SK-N-SH (cell line): ENCODE measurements around the gene CRIP2. TPM values are rescaled to one million over a fixed set of nuclear protein-coding genes. Genes with fewer than 3 reads are reported as not detected.

ENCODE experiments used
- CTCF ChIA-PET: fragments of 300-600, 350-600 bp; formaldehyde crosslinking; extraction: SDS; loops from one replicate; lab custom pipeline; 2021; lab: Yijun Ruan, JAX
- POLR2A ChIA-PET: fragments of 350-600 bp; sonication (Branson Sonifier 250); formaldehyde crosslinking; extraction: SDS; loops from one replicate; lab custom pipeline; 2020; ENCODE audit warnings: antibody characterized with exemption, inconsistent platforms; lab: Yijun Ruan, JAX
- DNase-seq: peaks from one replicate; pipeline ENCODE4 v3.0.0; 2012
- H2AFZ ChIP-seq: fragments of 200-600 bp; sonication (generic); 2 replicates; pipeline ENCODE4 v1.8.1; 2016; ENCODE audit warnings: antibody characterized with exemption, mild to moderate bottlenecking, low read depth
- H3F3A ChIP-seq: fragments of 200-600 bp; sonication (generic); replicated peaks from 2 replicates; pipeline ENCODE3; 2016; ENCODE audit warnings: antibody characterized with exemption, mild to moderate bottlenecking; ENCODE audit not compliant: insufficient read depth
- H3K27ac ChIP-seq, 2 experiments: fragments of 200-500 bp in 1 of 2; fragments of 200-600 bp in 1 of 2; sonication (Bioruptor generic) in 1 of 2; sonication (generic), shearing (Covaris generic) in 1 of 2; 2 replicates each; pipeline versions ENCODE4 v1.5.1 to v1.6.1; 2014 to 2016; ENCODE audit warnings: low read depth in 2 of 2, inconsistent platforms in 1 of 2, low read length in 1 of 2, mild to moderate bottlenecking in 1 of 2, mixed read lengths in 1 of 2
- H3K27me3 ChIP-seq: fragments of 200-600 bp; sonication (generic), shearing (Covaris generic); 2 replicates; pipeline ENCODE4 v1.6.1; 2016; ENCODE audit warnings: mixed run types; ENCODE audit not compliant: insufficient read depth
- H3K36me3 ChIP-seq, 2 experiments: fragments of 200-500 bp in 1 of 2; fragments of 200-600 bp in 1 of 2; sonication (Bioruptor generic) in 1 of 2; sonication (generic) in 1 of 2; replicated peaks in 1 of 2; 2 replicates each; pipeline versions ENCODE3 to v1.5.1; 2014 to 2016; ENCODE audit warnings: low read length in 1 of 2, mild to moderate bottlenecking in 1 of 2; ENCODE audit not compliant: insufficient read depth in 2 of 2, control insufficient read depth in 1 of 2
- H3K4me1 ChIP-seq, 2 experiments: fragments of 200-500 bp in 1 of 2; fragments of 200-600 bp in 1 of 2; sonication (Bioruptor generic) in 1 of 2; sonication (generic), shearing (Covaris generic) in 1 of 2; 2 replicates each; pipeline versions ENCODE4 v1.5.1 to v1.6.1; 2014 to 2016; ENCODE audit warnings: low read depth in 1 of 2, low read length in 1 of 2, mixed run types in 1 of 2; ENCODE audit not compliant: insufficient read depth in 2 of 2, control insufficient read depth in 1 of 2
- H3K4me2 ChIP-seq: fragments of 200-600 bp; sonication (generic), shearing (Covaris generic); 2 replicates; pipeline ENCODE4 v1.6.1; 2017; ENCODE audit warnings: mixed run types
- H3K4me3 ChIP-seq, 2 experiments: fragments of 200-500 bp in 1 of 2; fragments of 200-600 bp in 1 of 2; sonication (Bioruptor generic) in 1 of 2; sonication (generic), shearing (Covaris generic) in 1 of 2; 2 replicates each; pipeline versions ENCODE4 v1.5.1 to v1.8.1; 2014 to 2016; ENCODE audit warnings: low read depth in 2 of 2, inconsistent platforms in 1 of 2, low read length in 1 of 2, mild to moderate bottlenecking in 1 of 2, mixed read lengths in 1 of 2, moderate library complexity in 1 of 2
- H3K79me2 ChIP-seq: fragments of 200-600 bp; sonication (generic); 2 replicates; pipeline ENCODE4 v1.8.1; 2017; ENCODE audit warnings: mild to moderate bottlenecking; ENCODE audit not compliant: insufficient read depth
- H3K9ac ChIP-seq: fragments of 200-600 bp; sonication (generic); 2 replicates; pipeline ENCODE4 v1.6.1; 2017; ENCODE audit warnings: mixed run types
- H3K9me2 ChIP-seq: fragments of 200-600 bp; sonication (generic); 2 replicates; pipeline ENCODE4 v1.6.1; 2017; ENCODE audit warnings: mixed run types
- H3K9me3 ChIP-seq: fragments of 200-600 bp; sonication (generic); 2 replicates; pipeline ENCODE4 v1.6.1; 2017; ENCODE audit warnings: mixed run types, mild to moderate bottlenecking, moderate library complexity
- H4K20me1 ChIP-seq: fragments of 200-600 bp; sonication (generic); 2 replicates; pipeline ENCODE4 v1.6.1; 2017; ENCODE audit warnings: mild to moderate bottlenecking, mixed run types; ENCODE audit not compliant: insufficient read depth
- CTCF ChIP-seq: fragments of 200-600 bp; sonication (generic); IDR thresholded peaks from 2 replicates; pipeline ENCODE4 v1.6.1; 2017; ENCODE audit warnings: antibody characterized with exemption, mild to moderate bottlenecking, moderate library complexity
- EP300 ChIP-seq, 2 experiments: IDR thresholded peaks; 2 replicates each; pipeline versions ENCODE4 v1.4.0 to v1.6.1; 2012; ENCODE audit warnings: borderline replicate concordance in 1 of 2, low read depth in 1 of 2, low read length in 1 of 2
- EZH2phosphoT487 ChIP-seq: fragments of 200-600 bp; sonication (generic); IDR thresholded peaks from 2 replicates; pipeline ENCODE4 v1.6.1; 2017; ENCODE audit warnings: low read depth, mixed run types, mild to moderate bottlenecking, antibody characterized with exemption, moderate library complexity, borderline replicate concordance
- FOXM1 ChIP-seq: IDR thresholded peaks from 2 replicates; pipeline ENCODE4 v1.4.0; 2012; ENCODE audit warnings: low read depth, mild to moderate bottlenecking
- GABPA ChIP-seq: IDR thresholded peaks from 2 replicates; pipeline ENCODE4 v1.4.0; 2012; ENCODE audit warnings: low read depth, mild to moderate bottlenecking
- MAX ChIP-seq: IDR thresholded peaks from 2 replicates; pipeline ENCODE4 v1.4.0; 2012; ENCODE audit warnings: low read depth
- MEF2A ChIP-seq: IDR thresholded peaks from 2 replicates; pipeline ENCODE4 v1.4.0; 2012; ENCODE audit warnings: low read depth, borderline replicate concordance
- MXI1 ChIP-seq: IDR thresholded peaks from 2 replicates; pipeline ENCODE4 v1.6.1; 2012; ENCODE audit warnings: mild to moderate bottlenecking, low read depth, low read length, improper control_type of control experiment
- RCOR1 ChIP-seq: fragments of 150-350 bp; IDR thresholded peaks from 2 replicates; pipeline ENCODE4 v1.6.1; 2017; ENCODE audit warnings: antibody characterized with exemption, low read length
- SIN3A ChIP-seq: IDR thresholded peaks from 2 replicates; pipeline ENCODE4 v1.6.1; 2012; ENCODE audit warnings: low read depth, mild to moderate bottlenecking, low read length, moderate library complexity, borderline replicate concordance
- SMC3 ChIP-seq: IDR thresholded peaks from 2 replicates; pipeline ENCODE4 v1.6.1; 2012; ENCODE audit warnings: low read depth, low read length, improper control_type of control experiment
- TAF1 ChIP-seq: IDR thresholded peaks from 2 replicates; pipeline ENCODE4 v1.6.1; 2012; ENCODE audit warnings: low read depth, mild to moderate bottlenecking, low read length, moderate library complexity, borderline replicate concordance
- TEAD4 ChIP-seq: IDR thresholded peaks from 2 replicates; pipeline ENCODE4 v1.4.0; 2012; ENCODE audit warnings: mild to moderate bottlenecking, borderline replicate concordance; ENCODE audit not compliant: insufficient read depth
- YY1 ChIP-seq: IDR thresholded peaks from 2 replicates; pipeline ENCODE4 v1.4.0; 2012; ENCODE audit warnings: low read depth, mild to moderate bottlenecking
- ZBTB33 ChIP-seq: IDR thresholded peaks from 2 replicates; pipeline ENCODE4 v1.4.0; 2012; ENCODE audit warnings: low read depth, borderline replicate concordance
- WGBS: methylation state at CpG from one replicate; pipeline ENCODE4 v1.1.6; 2017; ENCODE audit warnings: low lambda C conversion rate; 5-methylcytosine and 5-hydroxymethylcytosine counted together
- polyA plus RNA-seq, 3 experiments: library from polyadenylated mRNA; depleted of rRNA; stranded (reverse); fragments of >200 nt; gene quantifications; 2 replicates each; pipeline ENCODE4 v1.2.3, GENCODE V29; 2012

CRIP2 gene
- polyA plus RNA-seq, 1 of the 3 experiments (the other 2 are of a cell fraction): 335 TPM

GRCh38 chr14:105425823-105426247 lies 48.8 kb upstream of the CRIP2 start:
- WGBS: 96% methylated on average over 13 of the region's 23 CpGs
- TF ChIP-seq TAF1 (no peak), YY1 (no peak), EZH2phosphoT487 (no peak), MEF2A (no peak), GABPA (no peak), MXI1 (no peak), CTCF (no peak), FOXM1 (no peak), RCOR1 (no peak), MAX (no peak), EP300 (IDR thresholded peaks at IDR 0.05; ENCODE audit: borderline replicate concordance in 1 of 2, low read depth in 1 of 2, low read length in 1 of 2) (no peak), ZBTB33 (no peak), SIN3A (no peak), SMC3 (no peak), TEAD4 (no peak)
- TF ChIP-seq, all 33 proteins: peak for 0
- no peak for DNase-seq
- peaks cover 21% of the 10 kb centered on the region for H3F3A ChIP-seq
- H3K27me3 ChIP-seq: no peaks in the 10 kb centered on the region
- no peak overlapping the region for H3K9ac ChIP-seq
- ChIA-PET CTCF (no interaction called here), POLR2A (no interaction called here)
- no peak overlapping the region for H3K4me3 ChIP-seq
- no peak overlapping the region for H2AFZ ChIP-seq
- no peak overlapping the region; a peak in 1 of 4 replicates for H3K27ac ChIP-seq
- peaks cover 8 to 29% of the 10 kb centered on the region in 2 experiments; a peak in 3 of 4 replicates for H3K4me1 ChIP-seq
- no peaks in the 10 kb centered on the region for H3K9me2 ChIP-seq
- H3K4me2 ChIP-seq: no peak overlapping the region
- peaks cover 6 to 9% of the 10 kb centered on the region in 2 experiments for H3K36me3 ChIP-seq
- no peaks in the 10 kb centered on the region for H3K9me3 ChIP-seq
- peaks cover 100% of the 10 kb centered on the region for H3K79me2 ChIP-seq
- H4K20me1 ChIP-seq: peaks cover 82% of the 10 kb centered on the region
